ENCODE measurements around the gene GPR153.
A peak's percentile ranks its signal among the peaks of the same experiment; 100 is the strongest.

Gene GPR153

DNA sequence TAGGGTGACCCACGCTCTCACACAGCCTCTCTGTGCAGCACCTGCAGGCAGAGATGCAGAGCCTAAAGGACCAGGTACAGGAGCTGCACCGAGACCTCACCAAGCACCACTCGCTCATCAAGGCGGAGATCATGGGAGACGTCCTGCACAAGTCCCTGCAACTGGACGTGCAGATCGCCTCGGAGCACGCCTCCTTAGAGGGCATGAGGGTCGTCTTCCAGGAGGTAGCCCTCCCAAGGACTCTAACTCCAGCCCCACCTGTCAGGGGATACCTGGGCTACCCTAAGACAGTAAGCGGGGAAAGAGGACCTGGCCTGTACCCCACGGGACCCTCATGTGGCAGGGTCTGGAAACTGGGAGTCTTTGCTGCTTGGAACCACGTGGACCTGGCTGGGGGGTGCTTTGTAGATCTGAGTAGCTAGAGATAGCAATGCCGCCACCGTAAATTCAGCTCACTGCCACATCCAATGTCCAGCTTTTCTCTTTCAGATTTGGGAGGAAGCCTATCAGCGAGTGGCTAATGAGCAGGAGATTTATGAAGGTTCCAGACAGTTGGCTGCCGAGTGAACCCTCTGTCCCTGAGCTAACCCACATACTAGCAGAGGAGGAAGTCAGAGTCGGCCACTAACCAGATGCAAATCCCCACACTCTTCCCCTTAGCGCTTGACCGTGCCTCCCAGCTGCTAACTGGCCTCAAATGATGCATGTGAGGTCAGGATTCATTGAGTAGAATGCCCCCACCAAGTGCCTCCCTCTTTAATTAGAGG is 48.5 kb downstream of the GPR153 start:
- DNase-seq, result no peak
- no peaks in the 10 kb centered on the region for H3K27me3 ChIP-seq (replicated peaks)
- peaks cover 18% of the 10 kb centered on the region for H3K36me3 ChIP-seq (replicated peaks)
- TF ChIP-seq, protein P1, sequence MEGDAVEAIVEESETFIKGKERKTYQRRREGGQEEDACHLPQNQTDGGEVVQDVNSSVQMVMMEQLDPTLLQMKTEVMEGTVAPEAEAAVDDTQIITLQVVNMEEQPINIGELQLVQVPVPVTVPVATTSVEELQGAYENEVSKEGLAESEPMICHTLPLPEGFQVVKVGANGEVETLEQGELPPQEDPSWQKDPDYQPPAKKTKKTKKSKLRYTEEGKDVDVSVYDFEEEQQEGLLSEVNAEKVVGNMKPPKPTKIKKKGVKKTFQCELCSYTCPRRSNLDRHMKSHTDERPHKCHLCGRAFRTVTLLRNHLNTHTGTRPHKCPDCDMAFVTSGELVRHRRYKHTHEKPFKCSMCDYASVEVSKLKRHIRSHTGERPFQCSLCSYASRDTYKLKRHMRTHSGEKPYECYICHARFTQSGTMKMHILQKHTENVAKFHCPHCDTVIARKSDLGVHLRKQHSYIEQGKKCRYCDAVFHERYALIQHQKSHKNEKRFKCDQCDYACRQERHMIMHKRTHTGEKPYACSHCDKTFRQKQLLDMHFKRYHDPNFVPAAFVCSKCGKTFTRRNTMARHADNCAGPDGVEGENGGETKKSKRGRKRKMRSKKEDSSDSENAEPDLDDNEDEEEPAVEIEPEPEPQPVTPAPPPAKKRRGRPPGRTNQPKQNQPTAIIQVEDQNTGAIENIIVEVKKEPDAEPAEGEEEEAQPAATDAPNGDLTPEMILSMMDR (IDR thresholded peaks at IDR 0.05; ENCODE audit: low read depth, low read length, missing control alignments), result no peak
- H3K27ac ChIP-seq, result no peak overlapping the region
- H3K4me3 ChIP-seq (ENCODE audit: low read depth, low read length), result no peak overlapping the region
- in situ Hi-C loops (cut with HindIII; ENCODE audit: low pct_ligation_motif_present, low sequenced_read_pairs), result no loop called here

GRCh38 chr1:6211731-6212130 is 49.2 kb downstream of the GPR153 start:
- Histone ChIP-seq H3K4me3 (ENCODE audit: low read depth, low read length) (no peak overlapping the region), H3K27ac (no peak overlapping the region), H3K36me3 (replicated peaks) (peaks cover 18% of the 10 kb centered on the region), H3K27me3 (replicated peaks) (no peaks in the 10 kb centered on the region)
- DNase-seq, result no peak
- TF ChIP-seq, protein P1 (IDR thresholded peaks at IDR 0.05; ENCODE audit: low read depth, low read length, missing control alignments), result no peak
- in situ Hi-C loops (cut with HindIII; ENCODE audit: low pct_ligation_motif_present, low sequenced_read_pairs), result no loop called here

DNA sequence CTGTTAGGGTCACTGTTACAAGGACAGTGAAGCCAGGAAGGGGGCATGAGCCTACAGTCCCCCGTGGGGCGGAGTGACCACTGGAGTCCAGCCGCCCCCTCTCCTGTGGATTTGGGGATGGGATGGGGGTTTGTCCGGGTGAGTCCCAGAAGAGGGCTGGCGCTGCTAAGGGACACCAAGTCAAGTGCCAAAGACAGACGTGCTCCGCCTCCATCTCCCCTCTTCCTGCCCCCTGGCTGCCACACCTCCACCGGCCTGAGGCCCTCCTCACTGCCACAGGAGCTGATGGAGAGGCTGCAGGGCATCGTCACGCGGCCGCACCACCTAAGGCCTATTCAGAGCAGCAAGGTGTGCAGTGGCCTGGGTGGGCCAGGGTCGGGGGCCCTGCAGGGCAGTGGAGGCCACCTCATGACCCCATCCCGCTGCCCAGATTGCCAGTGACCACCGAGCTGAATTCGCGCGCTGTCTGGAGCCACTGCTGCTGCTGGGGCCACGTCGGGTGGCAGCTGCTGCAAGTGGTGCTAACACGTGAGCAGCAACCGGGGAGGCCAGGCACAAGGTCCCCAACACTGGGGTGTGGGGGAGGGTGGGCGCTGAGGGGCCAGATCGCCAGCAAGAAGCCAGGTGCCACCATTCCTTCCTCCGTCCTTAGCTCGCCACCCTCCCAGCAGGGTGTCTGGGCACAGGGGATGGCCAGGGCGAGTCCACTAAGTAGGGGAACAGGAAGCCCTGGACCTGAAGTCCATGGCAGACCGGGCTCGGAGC is 50.1 kb downstream of the GPR153 start:
- in situ Hi-C loops (cut with HindIII; ENCODE audit: low pct_ligation_motif_present, low sequenced_read_pairs), result no loop called here
- H3K27ac ChIP-seq, result no peak overlapping the region
- H3K4me3 ChIP-seq (ENCODE audit: low read depth, low read length), result no peak overlapping the region

DNA sequence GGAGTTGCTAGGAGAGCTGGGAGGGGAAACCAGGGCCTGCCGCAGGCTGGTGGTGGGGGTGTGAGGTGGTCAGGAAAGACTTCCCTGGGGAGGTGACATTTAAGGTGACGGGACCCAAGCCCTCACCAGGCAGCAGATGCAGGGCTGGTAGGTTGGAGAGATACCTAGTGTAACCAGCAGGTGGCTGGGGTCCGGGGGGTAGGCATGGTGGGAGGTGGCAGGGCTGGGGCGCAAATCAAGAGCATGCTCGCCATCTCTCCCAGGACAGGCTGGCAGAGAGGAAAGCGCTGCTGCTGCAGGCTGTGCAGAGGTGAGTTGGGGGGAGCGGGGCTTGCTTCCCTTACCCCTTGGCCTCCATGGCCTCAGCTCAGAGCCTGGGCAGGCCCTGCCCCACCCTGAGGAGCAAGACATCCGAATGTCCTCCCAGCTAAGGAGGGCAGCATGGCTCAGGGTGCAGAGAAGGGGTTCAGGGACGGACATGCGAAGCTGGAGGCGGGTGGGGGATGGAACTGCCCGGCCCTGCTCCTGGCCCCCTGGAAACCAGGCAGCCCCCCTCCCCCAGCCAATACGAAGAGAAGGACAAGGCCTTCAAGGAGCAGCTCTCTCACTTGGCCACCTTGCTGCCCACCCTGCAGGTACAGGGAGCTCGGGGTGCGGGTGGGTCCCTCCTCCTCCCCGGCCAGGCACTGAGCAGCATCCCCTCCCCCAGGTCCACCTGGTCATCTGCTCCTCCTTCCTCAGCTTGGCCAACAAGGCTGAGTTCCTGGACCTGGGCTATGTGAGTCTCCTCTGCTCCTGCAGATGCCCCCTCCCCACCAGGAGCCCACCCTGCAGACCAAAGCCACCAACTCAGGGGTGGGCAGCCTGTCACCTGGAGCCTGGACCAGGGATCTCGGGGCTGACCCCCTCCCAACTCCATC is 51.0 kb downstream of the GPR153 start:
- H3K36me3 ChIP-seq (replicated peaks), result peaks cover 16% of the 10 kb centered on the region
- TF ChIP-seq, protein P1 (IDR thresholded peaks at IDR 0.05; ENCODE audit: low read depth, low read length, missing control alignments), result peak; percentile 45
- H3K27ac ChIP-seq, result no peak overlapping the region
- no peaks in the 10 kb centered on the region for H3K27me3 ChIP-seq (replicated peaks)
- no peak for DNase-seq
- peak overlapping the region; percentile 52 for H3K4me3 ChIP-seq (ENCODE audit: low read depth, low read length)
- in situ Hi-C loops (cut with HindIII; ENCODE audit: low pct_ligation_motif_present, low sequenced_read_pairs), result no loop called here

More for the DNA sequence above, 50.1 kb downstream of the GPR153 start:
- Histone ChIP-seq H3K27me3 (replicated peaks) (no peaks in the 10 kb centered on the region), H3K36me3 (replicated peaks) (peaks cover 18% of the 10 kb centered on the region)
- DNase-seq, result no peak
- TF ChIP-seq, protein P1 (IDR thresholded peaks at IDR 0.05; ENCODE audit: low read depth, low read length, missing control alignments), result no peak

DNA sequence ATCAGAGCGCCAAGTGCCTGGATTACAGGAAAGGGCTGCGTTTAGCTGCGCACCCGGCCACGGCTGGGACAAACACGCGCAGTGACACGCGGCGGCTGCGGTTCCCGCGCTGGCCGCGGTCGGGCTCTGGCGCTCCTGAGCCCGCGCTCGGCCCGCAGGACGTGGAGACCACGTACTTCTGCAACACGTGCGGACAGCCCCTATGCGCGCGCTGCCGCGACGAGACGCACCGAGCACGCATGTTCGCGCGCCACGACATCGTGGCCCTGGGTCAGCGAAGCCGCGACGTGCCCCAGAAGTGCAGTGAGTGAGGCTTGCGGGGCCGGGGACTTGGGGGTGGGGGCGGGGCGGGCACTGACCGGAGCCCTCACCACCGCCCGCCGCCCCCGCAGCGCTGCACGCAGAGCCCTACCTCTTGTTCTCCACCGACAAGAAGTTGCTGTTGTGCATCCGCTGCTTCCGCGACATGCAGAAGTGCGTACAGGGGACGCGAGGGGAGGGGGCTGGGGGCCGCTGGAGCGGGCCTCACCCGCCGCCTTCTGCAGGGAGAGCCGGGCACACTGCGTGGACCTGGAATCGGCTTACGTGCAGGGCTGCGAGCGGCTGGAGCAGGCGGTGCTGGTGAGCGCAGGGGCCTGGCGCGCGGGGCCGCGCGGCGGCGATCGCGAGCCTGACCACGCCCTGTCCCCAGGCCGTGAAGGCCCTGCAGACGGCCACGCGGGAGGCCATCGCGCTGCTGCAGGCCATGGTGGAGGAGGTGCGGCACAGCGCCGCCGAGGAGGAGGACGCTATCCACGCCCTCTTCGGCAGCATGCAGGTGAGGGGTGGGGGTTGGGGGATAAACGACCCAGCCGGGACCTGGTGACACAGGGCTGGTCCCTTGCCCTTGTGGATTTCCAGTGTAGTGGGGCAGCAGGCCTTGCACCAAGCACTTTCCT is 51.9 kb downstream of the GPR153 start:
- Histone ChIP-seq H3K4me3 (ENCODE audit: low read depth, low read length) (peak overlapping the region; percentile 52), H3K27me3 (replicated peaks) (no peaks in the 10 kb centered on the region), H3K36me3 (replicated peaks) (peaks cover 16% of the 10 kb centered on the region), H3K27ac (no peak overlapping the region)
- DNase-seq, result no peak
- TF ChIP-seq, protein P1 (IDR thresholded peaks at IDR 0.05; ENCODE audit: low read depth, low read length, missing control alignments), result peak; percentile 41
- in situ Hi-C loops (cut with HindIII; ENCODE audit: low pct_ligation_motif_present, low sequenced_read_pairs), result no loop called here

Measured in brain microvascular endothelial cell (primary cell).